VCaP (cell line): Measurements from ENCODE around the gene IL11RA.

Source experiments
- H3K27ac ChIP-seq: fragments of 450-650 bp; 2 replicates; pipeline ENCODE4 v1.5.1; 2017
- TF ChIP-seq, protein P1 (sequence below): fragments of 450-650 bp; conservative IDR thresholded peaks from 2 replicates; pipeline ENCODE4 v1.5.1; 2017; ENCODE audit warnings: mild to moderate bottlenecking, moderate library complexity

The IL11RA gene

DNA sequence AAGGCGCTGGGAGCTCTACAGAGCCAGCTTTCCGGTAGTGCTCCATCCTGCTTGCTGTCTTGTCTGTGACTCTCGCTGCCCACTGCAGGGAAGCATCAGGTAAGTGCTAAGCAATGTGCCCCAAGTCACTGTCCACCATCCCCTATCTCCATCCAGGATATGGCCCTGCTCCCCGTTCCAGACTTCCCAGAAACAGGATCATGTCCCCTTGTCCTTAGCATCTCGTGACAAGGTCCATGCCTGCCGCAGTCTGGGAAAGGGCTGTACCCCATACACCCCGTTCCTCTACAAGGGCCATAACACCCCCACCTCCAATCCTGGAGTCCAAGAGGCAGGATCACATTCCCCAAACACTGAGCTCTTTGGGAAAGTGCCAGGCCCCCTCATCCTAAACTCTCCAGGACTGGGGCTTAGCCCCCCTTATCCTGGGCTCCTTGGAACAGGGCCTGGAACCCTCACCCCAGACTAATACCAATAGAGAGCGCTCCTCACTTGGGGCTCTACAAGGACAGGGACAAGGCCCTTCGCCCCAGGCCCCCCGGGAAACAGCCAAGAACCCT lies 40.7 kb upstream of the IL11RA start:
- H3K27ac ChIP-seq, result peak overlapping the region; percentile 93
- TF ChIP-seq, protein P1, sequence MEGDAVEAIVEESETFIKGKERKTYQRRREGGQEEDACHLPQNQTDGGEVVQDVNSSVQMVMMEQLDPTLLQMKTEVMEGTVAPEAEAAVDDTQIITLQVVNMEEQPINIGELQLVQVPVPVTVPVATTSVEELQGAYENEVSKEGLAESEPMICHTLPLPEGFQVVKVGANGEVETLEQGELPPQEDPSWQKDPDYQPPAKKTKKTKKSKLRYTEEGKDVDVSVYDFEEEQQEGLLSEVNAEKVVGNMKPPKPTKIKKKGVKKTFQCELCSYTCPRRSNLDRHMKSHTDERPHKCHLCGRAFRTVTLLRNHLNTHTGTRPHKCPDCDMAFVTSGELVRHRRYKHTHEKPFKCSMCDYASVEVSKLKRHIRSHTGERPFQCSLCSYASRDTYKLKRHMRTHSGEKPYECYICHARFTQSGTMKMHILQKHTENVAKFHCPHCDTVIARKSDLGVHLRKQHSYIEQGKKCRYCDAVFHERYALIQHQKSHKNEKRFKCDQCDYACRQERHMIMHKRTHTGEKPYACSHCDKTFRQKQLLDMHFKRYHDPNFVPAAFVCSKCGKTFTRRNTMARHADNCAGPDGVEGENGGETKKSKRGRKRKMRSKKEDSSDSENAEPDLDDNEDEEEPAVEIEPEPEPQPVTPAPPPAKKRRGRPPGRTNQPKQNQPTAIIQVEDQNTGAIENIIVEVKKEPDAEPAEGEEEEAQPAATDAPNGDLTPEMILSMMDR, result no peak

DNA sequence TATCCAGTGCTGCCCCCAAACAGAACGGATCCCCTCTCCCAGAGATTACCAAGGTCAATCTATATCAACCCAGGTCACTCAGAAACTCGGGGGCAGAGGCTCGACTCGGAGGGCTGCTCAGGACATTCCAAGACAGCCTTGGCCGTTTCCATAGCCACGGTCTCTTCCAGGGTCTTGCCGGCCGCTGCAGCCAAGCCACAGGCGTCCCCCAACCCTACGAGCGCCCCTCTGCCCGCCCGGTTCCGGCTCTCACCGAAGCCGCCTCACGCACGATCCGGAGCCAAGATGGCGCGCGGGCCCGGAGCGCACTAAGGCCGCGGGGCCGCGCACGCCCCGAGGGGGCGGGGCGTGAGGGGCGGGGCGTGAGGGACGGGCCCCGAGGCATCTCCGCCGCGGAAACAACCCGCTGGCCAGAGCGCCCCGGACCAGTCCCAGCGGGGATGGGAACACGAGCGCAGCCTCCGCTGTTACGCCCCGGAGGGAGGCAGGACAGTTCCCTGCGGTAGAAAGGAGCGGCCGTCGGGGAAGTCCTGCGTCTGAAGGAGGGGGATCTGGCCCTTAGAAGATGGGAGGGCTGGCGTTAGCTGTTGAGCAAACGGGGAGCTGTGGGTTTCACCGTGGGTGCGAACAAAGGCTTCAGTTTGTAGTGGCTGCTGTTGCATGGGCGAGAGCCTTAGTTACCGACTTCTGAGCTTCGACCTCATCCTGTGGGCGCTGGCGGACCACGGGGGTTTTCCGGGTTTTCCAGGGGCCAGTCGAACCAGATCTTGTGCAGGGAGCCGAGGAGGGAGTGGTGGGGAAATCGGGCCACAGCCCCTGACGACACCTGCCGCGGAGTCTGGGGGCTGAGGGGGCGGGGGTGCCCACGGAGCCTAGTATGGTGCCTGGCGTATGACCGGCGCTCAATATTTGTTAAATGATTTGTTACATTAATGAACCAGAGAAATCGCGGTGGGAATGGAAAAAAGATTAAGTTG lies 39.9 kb upstream of the IL11RA start, which contains the start of gene RPP25L:
Gene RPP25L, minus strand, starts transcription at position 287 of the 977 bp plus-strand sequence. CDS start 801 bp downstream, outside the sequence.
- H3K27ac ChIP-seq, result peak within 1 kb of the TSS; percentile 93
- TF ChIP-seq, protein P1, result no peak

- TF ChIP-seq, protein P1, result peak; percentile 94
- H3K27ac ChIP-seq, result peak overlapping the region; percentile 93
Observed at GRCh38 chr9:34612788-34613390, 39.1 kb upstream of the IL11RA start.

DNA sequence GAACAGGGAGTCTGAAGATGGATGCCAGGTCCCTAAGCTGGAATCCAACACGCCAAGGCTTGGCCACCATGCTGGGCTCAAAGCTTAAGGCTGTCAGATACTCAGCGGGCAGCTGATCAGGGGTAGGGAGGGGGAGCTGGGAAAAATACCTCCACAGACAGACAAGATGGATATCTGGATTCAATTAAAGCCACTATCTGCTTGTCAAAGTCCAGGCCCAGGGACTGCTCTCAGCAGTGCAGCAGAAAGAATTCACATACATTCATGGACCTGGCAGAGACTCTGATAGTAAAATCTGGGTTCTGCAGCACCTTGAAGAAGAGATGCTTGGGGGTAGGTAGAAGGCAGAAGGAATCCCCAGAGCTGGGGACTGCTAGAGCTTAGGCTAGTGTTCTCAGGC lies 36.9 kb upstream of the IL11RA start:
- TF ChIP-seq, protein P1, result no peak
- H3K27ac ChIP-seq, result no peak overlapping the region

- TF ChIP-seq, protein P1, result no peak
- H3K27ac ChIP-seq, result peak within 1 kb of the TSS; percentile 76; the same call in 1 of the 2 replicates
Observed at GRCh38 chr9:34620061-34620994, 31.7 kb upstream of the IL11RA start, which contains the start of gene DCTN3. Gene DCTN3, minus strand, starts transcription at chr9:34620495. Its CDS starts 31 bp downstream, at chr9:34620464.

- TF ChIP-seq, protein P1, result no peak
- H3K27ac ChIP-seq, result no peak overlapping the region
Observed at GRCh38 chr9:34623374-34624235, 28.4 kb upstream of the IL11RA start.
